Subcutaneous abdominal adipose tissue (tissue), 5 donors: ENCODE data around the gene CCDC71L.
"Not testable (repeated sequence)": the region's sequence is repeated elsewhere in the genome, so short reads cannot be mapped to it uniquely, and the experiment has no call there.

Source experiments
- H3K27ac ChIP-seq: one replicate; pipeline ENCODE4 v1.7.0; 2013; ENCODE audit warnings: low read depth, mild to moderate bottlenecking, inconsistent platforms, low read length, moderate library complexity
- H3K27me3 ChIP-seq, 5 donors: one replicate each; pipeline ENCODE4 v1.7.0; 2013; ENCODE audit warnings: low read length in 5 of 5, inconsistent platforms in 1 of 5; ENCODE audit not compliant: control insufficient read depth in 5 of 5, insufficient read depth in 4 of 5
- H3K36me3 ChIP-seq, 5 donors: one replicate each; pipeline ENCODE4 v1.7.0; 2013; ENCODE audit warnings: low read length in 5 of 5; ENCODE audit not compliant: control insufficient read depth in 5 of 5, insufficient read depth in 5 of 5
- H3K4me1 ChIP-seq, 5 donors: one replicate each; pipeline ENCODE4 v1.7.0; 2013; ENCODE audit warnings: low read length in 5 of 5, mild to moderate bottlenecking in 3 of 5, moderate library complexity in 1 of 5; ENCODE audit not compliant: control insufficient read depth in 5 of 5, insufficient read depth in 5 of 5
- H3K4me3 ChIP-seq, 5 donors: one replicate each; pipeline ENCODE4 v1.7.0; 2013; ENCODE audit warnings: low read length in 5 of 5, low read depth in 1 of 5
- H3K9ac ChIP-seq, 5 donors: one replicate each; pipeline ENCODE4 v1.7.0; 2013; ENCODE audit warnings: low read length in 5 of 5, mild to moderate bottlenecking in 4 of 5, moderate library complexity in 3 of 5
- H3K9me3 ChIP-seq, 5 donors: one replicate each; pipeline ENCODE4 v1.7.0; 2013; ENCODE audit warnings: low read length in 5 of 5; ENCODE audit not compliant: control insufficient read depth in 5 of 5
- donor health status: healthy.
- donor health status: healthy.
- donor health status: healthy.
- donor health status: healthy.
- donor health status: healthy.

The CCDC71L gene

GRCh38 chr7:106678795-106679152 is 17.8 kb upstream of the CCDC71L start:
- no peaks in the 10 kb centered on the region for H3K4me1 ChIP-seq
- no peaks in the 10 kb centered on the region for H3K27me3 ChIP-seq
- H3K36me3 ChIP-seq: no peaks in the 10 kb centered on the region
- no peak overlapping the region for H3K4me3 ChIP-seq
- H3K27ac ChIP-seq: no peak overlapping the region
- no peak overlapping the region for H3K9ac ChIP-seq
- H3K9me3 ChIP-seq: no peaks in the 10 kb centered on the region

- not testable (repeated sequence) for H3K4me3 ChIP-seq, H3K9me3 ChIP-seq, H3K27me3 ChIP-seq, H3K36me3 ChIP-seq, H3K27ac ChIP-seq, H3K4me1 ChIP-seq, H3K9ac ChIP-seq
Observed at GRCh38 chr7:106676506-106676905, 15.5 kb upstream of the CCDC71L start.

GRCh38 chr7:106673688-106674087 is 12.7 kb upstream of the CCDC71L start:
- not testable (repeated sequence) for H3K27ac ChIP-seq, H3K9me3 ChIP-seq, H3K36me3 ChIP-seq

GRCh38 chr7:106671930-106672329 is 11.0 kb upstream of the CCDC71L start:
- not testable (repeated sequence) for H3K4me1 ChIP-seq, H3K36me3 ChIP-seq, H3K27me3 ChIP-seq, H3K27ac ChIP-seq, H3K4me3 ChIP-seq, H3K9me3 ChIP-seq, H3K9ac ChIP-seq

More at GRCh38 chr7:106673688-106674087, 12.7 kb upstream of the CCDC71L start:
- not testable (repeated sequence) for H3K9ac ChIP-seq, H3K4me3 ChIP-seq, H3K27me3 ChIP-seq, H3K4me1 ChIP-seq

GRCh38 chr7:106671160-106671559 is 10.2 kb upstream of the CCDC71L start:
- no peaks in the 10 kb centered on the region for H3K4me1 ChIP-seq
- no peaks in the 10 kb centered on the region for H3K9me3 ChIP-seq
- H3K9ac ChIP-seq: no peak overlapping the region
- no peaks in the 10 kb centered on the region for H3K36me3 ChIP-seq
- no peak overlapping the region for H3K27ac ChIP-seq
- no peaks in the 10 kb centered on the region for H3K27me3 ChIP-seq
- H3K4me3 ChIP-seq: no peak overlapping the region

GRCh38 chr7:106668861-106669524 is 8.0 kb upstream of the CCDC71L start:
- Histone ChIP-seq H3K4me1 (no peaks in the 10 kb centered on the region), H3K36me3 (no peaks in the 10 kb centered on the region), H3K9me3 (no peaks in the 10 kb centered on the region), H3K27ac (no peak overlapping the region), H3K9ac (no peak overlapping the region), H3K27me3 (no peaks in the 10 kb centered on the region), H3K4me3 (no peak overlapping the region)

- Histone ChIP-seq H3K27me3 (no peaks in the 10 kb centered on the region), H3K27ac (no peak overlapping the region)
Observed at GRCh38 chr7:106666353-106666752, 5.4 kb upstream of the CCDC71L start.

GRCh38 chr7:106664343-106664742 is 3.4 kb upstream of the CCDC71L start:
- H3K36me3 ChIP-seq: no peaks in the 10 kb centered on the region
- no peaks in the 10 kb centered on the region for H3K9me3 ChIP-seq
- H3K9ac ChIP-seq: no peak overlapping the region
- H3K27me3 ChIP-seq: no peaks in the 10 kb centered on the region
- H3K4me1 ChIP-seq: peaks cover 0 to 9% (median 5%) of the 10 kb centered on the region in 5 donors
- no peak overlapping the region for H3K4me3 ChIP-seq
- no peak overlapping the region for H3K27ac ChIP-seq

More at GRCh38 chr7:106666353-106666752, 5.4 kb upstream of the CCDC71L start:
- Histone ChIP-seq H3K36me3 (no peaks in the 10 kb centered on the region), H3K4me1 (peaks cover 0 to 2% (median 0%) of the 10 kb centered on the region in 5 donors), H3K9me3 (no peaks in the 10 kb centered on the region), H3K9ac (no peak overlapping the region), H3K4me3 (no peak overlapping the region)

- H3K36me3 ChIP-seq: no peaks in the 10 kb centered on the region
- H3K9ac ChIP-seq: peak overlapping the region; percentile 78 to 97 (median 88)
- peaks cover 0 to 32% (median 25%) of the 10 kb centered on the region in 5 donors for H3K4me1 ChIP-seq
- no peaks in the 10 kb centered on the region for H3K27me3 ChIP-seq
- H3K9me3 ChIP-seq: no peaks in the 10 kb centered on the region
- H3K4me3 ChIP-seq: peak overlapping the region; percentile 83 to 99 (median 92)
- H3K27ac ChIP-seq: peak overlapping the region; percentile 95
Observed at GRCh38 chr7:106659963-106660861, 746 bp downstream of the CCDC71L start.
